H1 (cell line): ENCODE data around the gene MYBPHL. TPM values are rescaled to one million over a fixed set of nuclear protein-coding genes. Genes with fewer than 3 reads are reported as not detected.

Experiments
- CTCF ChIA-PET: fragments of 300-600 bp; sonication (Branson Sonifier 250); formaldehyde crosslinking; loops from one replicate; lab custom pipeline; 2021; ENCODE audit not compliant: partially characterized antibody; lab: Charles Lee
- POLR2A ChIA-PET: fragments of 300-600 bp; sonication (Branson Sonifier 250); formaldehyde crosslinking; loops from one replicate; lab custom pipeline; 2021; ENCODE audit warnings: inconsistent platforms; ENCODE audit not compliant: partially characterized antibody; lab: Charles Lee
- DNase-seq, 2 experiments: peaks; one replicate each; pipeline versions ENCODE4 v3.0.0 to v3.0.0-alpha.2; 2010 to 2022; ENCODE audit warnings: low spot score in 2 of 2, low read depth in 1 of 2, mixed read lengths in 1 of 2
- FAIRE-seq: peaks from 2 replicates; lab custom pipeline; 2011; peaks lifted over from hg19 to GRCh38; lab: Jason Lieb, UNC
- H2AFZ ChIP-seq: 2 replicates; pipeline ENCODE4 v1.8.1; 2012; ENCODE audit warnings: low read length, inconsistent platforms
- H2AK5ac ChIP-seq: 2 replicates; pipeline ENCODE4 v1.6.1; 2013; ENCODE audit warnings: low read depth, low read length
- H2BK120ac ChIP-seq: replicated peaks from 2 replicates; pipeline ENCODE3; 2013; ENCODE audit warnings: low read depth, low read length, inconsistent platforms
- H2BK12ac ChIP-seq: 2 replicates; pipeline ENCODE4 v1.6.1; 2013; ENCODE audit warnings: low read depth, low read length
- H2BK15ac ChIP-seq: 2 replicates; pipeline ENCODE4 v1.6.1; 2013; ENCODE audit warnings: low read length
- H2BK20ac ChIP-seq: 2 replicates; pipeline ENCODE4 v1.6.1; 2013; ENCODE audit warnings: low read length
- H2BK5ac ChIP-seq: 2 replicates; pipeline ENCODE4 v1.6.1; 2013; ENCODE audit warnings: low read depth, low read length
- H3K14ac ChIP-seq: 2 replicates; pipeline ENCODE4 v1.6.1; 2013; ENCODE audit warnings: inconsistent platforms; ENCODE audit not compliant: insufficient read length
- H3K18ac ChIP-seq: 2 replicates; pipeline ENCODE4 v1.6.1; 2013; ENCODE audit warnings: low read length; ENCODE audit errors: extremely low read depth
- H3K23ac ChIP-seq: 2 replicates; pipeline ENCODE4 v1.6.1; 2013; ENCODE audit warnings: inconsistent platforms; ENCODE audit not compliant: insufficient read length
- H3K23me2 ChIP-seq: 2 replicates; pipeline ENCODE4 v1.6.1; 2013; ENCODE audit warnings: low read depth, low read length
- H3K27ac ChIP-seq: 2 replicates; pipeline ENCODE4 v1.6.1; 2011; ENCODE audit warnings: low read depth, low read length, inconsistent platforms
- H3K27me3 ChIP-seq, 4 experiments: replicated peaks in 1 of 4; 1 replicate in 1 of 4; 2 replicates in 3 of 4; pipeline versions ENCODE4 v1.6.1 to v1.8.1; 2011 to 2013; ENCODE audit warnings: low read length in 3 of 4, mild to moderate bottlenecking in 3 of 4, inconsistent platforms in 2 of 4, mixed read lengths in 2 of 4, moderate library complexity in 1 of 4; ENCODE audit not compliant: control insufficient read depth in 3 of 4, insufficient read depth in 3 of 4; ENCODE audit errors: extremely low read depth in 1 of 4
- H3K36me3 ChIP-seq, 4 experiments: 2 replicates each; pipeline versions ENCODE4 v1.6.1 to v1.8.1; 2011 to 2013; ENCODE audit warnings: mild to moderate bottlenecking in 4 of 4, low read length in 3 of 4, moderate library complexity in 2 of 4, control low read depth in 1 of 4, inconsistent platforms in 1 of 4; ENCODE audit not compliant: insufficient read depth in 4 of 4, control insufficient read depth in 2 of 4
- H3K4ac ChIP-seq: replicated peaks from 2 replicates; pipeline ENCODE3; 2013; ENCODE audit warnings: low read length, low read depth, mixed read lengths, inconsistent platforms; ENCODE audit not compliant: insufficient read length
- H3K4me1 ChIP-seq, 4 experiments: replicated peaks in 1 of 4; 1 replicate in 1 of 4; 2 replicates in 3 of 4; pipeline versions ENCODE4 v1.6.1 to v1.8.1; 2011 to 2013; ENCODE audit warnings: low read length in 3 of 4, inconsistent platforms in 2 of 4, mixed read lengths in 1 of 4; ENCODE audit not compliant: insufficient read depth in 4 of 4, control insufficient read depth in 3 of 4
- H3K4me2 ChIP-seq, 2 experiments: 2 replicates each; pipeline versions ENCODE4 v1.6.1 to v1.8.1; 2011 to 2013; ENCODE audit warnings: low read depth in 2 of 2, low read length in 2 of 2, control low read depth in 1 of 2, inconsistent platforms in 1 of 2, mild to moderate bottlenecking in 1 of 2; ENCODE audit not compliant: insufficient read depth in 1 of 2
- H3K4me3 ChIP-seq, 4 experiments: fragments of 200-600, 300-600 bp in 1 of 4; sonication (generic), shearing (Covaris generic), sonication (Bioruptor Twin) in 1 of 4; 2 replicates each; pipeline versions ENCODE4 v1.5.1 to v1.8.1; 2011 to 2016; ENCODE audit warnings: low read length in 4 of 4, low read depth in 3 of 4, control low read depth in 2 of 4, inconsistent platforms in 2 of 4, mild to moderate bottlenecking in 2 of 4, mixed read lengths in 1 of 4, moderate library complexity in 1 of 4; ENCODE audit not compliant: insufficient read depth in 2 of 4; ENCODE audit errors: extremely low read depth in 1 of 4
- H3K56ac ChIP-seq: replicated peaks from 2 replicates; pipeline ENCODE3; 2013; ENCODE audit warnings: low read depth, mild to moderate bottlenecking, mixed read lengths, low read length, inconsistent platforms; ENCODE audit not compliant: insufficient read length
- H3K79me1 ChIP-seq: 2 replicates; pipeline ENCODE4 v1.6.1; 2013; ENCODE audit warnings: low read depth, low read length, control low read depth
- H3K79me2 ChIP-seq, 2 experiments: 2 replicates each; pipeline versions ENCODE4 v1.6.1 to v1.8.1; 2012 to 2013; ENCODE audit warnings: low read length in 2 of 2, mild to moderate bottlenecking in 2 of 2, inconsistent platforms in 1 of 2; ENCODE audit not compliant: insufficient read depth in 2 of 2, control insufficient read depth in 1 of 2
- H3K9ac ChIP-seq, 4 experiments: replicated peaks in 1 of 4; 1 replicate in 1 of 4; 2 replicates in 3 of 4; pipeline versions ENCODE4 v1.6.1 to v1.8.1; 2011 to 2013; ENCODE audit warnings: low read depth in 3 of 4, low read length in 3 of 4, control low read depth in 2 of 4, mild to moderate bottlenecking in 2 of 4, moderate library complexity in 2 of 4, inconsistent platforms in 1 of 4; ENCODE audit errors: extremely low read depth in 1 of 4
- H3K9me3 ChIP-seq, 2 experiments: 2 replicates each; pipeline versions ENCODE4 v1.6.1 to v1.8.1; 2012 to 2013; ENCODE audit warnings: mild to moderate bottlenecking in 2 of 2, moderate library complexity in 2 of 2, control low read depth in 1 of 2, inconsistent platforms in 1 of 2, low read depth in 1 of 2, low read length in 1 of 2, mixed read lengths in 1 of 2; ENCODE audit not compliant: insufficient read depth in 2 of 2
- H4K20me1 ChIP-seq, 2 experiments: replicated peaks in 1 of 2; 2 replicates each; pipeline versions ENCODE3 to v1.8.1; 2011 to 2013; ENCODE audit warnings: inconsistent platforms in 2 of 2, low read length in 2 of 2, mild to moderate bottlenecking in 1 of 2; ENCODE audit not compliant: insufficient read depth in 2 of 2, control insufficient read depth in 1 of 2
- H4K5ac ChIP-seq: 2 replicates; pipeline ENCODE4 v1.6.1; 2013; ENCODE audit warnings: low read length, low read depth, mixed read lengths, inconsistent platforms; ENCODE audit not compliant: insufficient read length
- H4K8ac ChIP-seq: 2 replicates; pipeline ENCODE4 v1.8.0; 2013; ENCODE audit warnings: mild to moderate bottlenecking, moderate library complexity, low read length, inconsistent platforms; ENCODE audit not compliant: insufficient read depth; ENCODE audit errors: extremely low read depth
- H4K91ac ChIP-seq: replicated peaks from 2 replicates; pipeline ENCODE3; 2013; ENCODE audit warnings: low read length, mixed read lengths, inconsistent platforms; ENCODE audit not compliant: insufficient read length
- CEBPB ChIP-seq: IDR thresholded peaks from 2 replicates; pipeline ENCODE4 v1.6.1; 2012; ENCODE audit warnings: low read depth, low read length
- GABPA ChIP-seq: IDR thresholded peaks from 2 replicates; pipeline ENCODE4 v1.6.1; 2011; ENCODE audit warnings: mild to moderate bottlenecking, low read length, moderate library complexity, borderline replicate concordance; ENCODE audit not compliant: insufficient read depth
- JUND ChIP-seq: IDR thresholded peaks from 2 replicates; pipeline ENCODE4 v1.6.1; 2011; ENCODE audit warnings: mild to moderate bottlenecking, improper control_type of control experiment, low read length
- KDM4A ChIP-seq: IDR thresholded peaks from one replicate; pipeline ENCODE4 v1.7.1; 2012; ENCODE audit warnings: low read depth, mild to moderate bottlenecking, moderate library complexity, low read length, inconsistent platforms; ENCODE audit not compliant: severe bottlenecking
- RFX5 ChIP-seq: IDR thresholded peaks from 2 replicates; pipeline ENCODE4 v1.6.1; 2011; ENCODE audit warnings: low read depth, low read length, improper control_type of control experiment, borderline replicate concordance
- SAP30 ChIP-seq: fragments of 300-600 bp; sonication (generic); IDR thresholded peaks from 2 replicates; pipeline ENCODE4 v1.7.1; 2012; ENCODE audit warnings: low read length, moderate library complexity, mild to moderate bottlenecking, inconsistent platforms; ENCODE audit not compliant: insufficient read depth, insufficient replicate concordance
- SIRT6 ChIP-seq: IDR thresholded peaks from one replicate; pipeline ENCODE4 v1.7.1; 2012; ENCODE audit warnings: low read length, inconsistent platforms
- SP4 ChIP-seq: IDR thresholded peaks from 2 replicates; pipeline ENCODE4 v1.6.1; 2012; ENCODE audit warnings: low read length, inconsistent platforms
- TEAD4 ChIP-seq: IDR thresholded peaks from 2 replicates; pipeline ENCODE4 v1.6.1; 2012; ENCODE audit warnings: low read depth, low read length, inconsistent platforms, mixed read lengths
- USF2 ChIP-seq: IDR thresholded peaks from 2 replicates; pipeline ENCODE4 v1.6.1; 2011; ENCODE audit warnings: low read length, improper control_type of control experiment
- WGBS, 2 experiments: shearing (Covaris generic) in 1 of 2; methylation state at CpG; one replicate each; pipeline versions ENCODE4 v1.1.6 to v1.1.7; 2013 to 2015; ENCODE audit warnings: low lambda C conversion rate in 2 of 2, mixed read lengths in 2 of 2, inconsistent platforms in 1 of 2, low coverage in 1 of 2, missing lambda C conversion rate in 1 of 2; ENCODE audit not compliant: insufficient replicate concordance in 2 of 2, insufficient coverage in 1 of 2, insufficient read length in 1 of 2; ENCODE audit errors: extremely low coverage in 1 of 2, missing lambda C conversion rate in 1 of 2; 5-methylcytosine and 5-hydroxymethylcytosine counted together
- polyA plus RNA-seq, 7 experiments: library from polyadenylated mRNA; depleted of rRNA in 3 of 7; stranded (reverse) in 5 of 7; unstranded in 2 of 7; fragments of >200 nt in 5 of 7; fragments of 200-250 nt in 2 of 7; gene quantifications; 1 replicate in 5 of 7; 2 replicates in 1 of 7; 4 replicates in 1 of 7; pipeline versions ENCODE4 v1.2.1 to v1.2.3, GENCODE V29; 2011 to 2013; ENCODE audit warnings: missing spikeins in 2 of 7, mixed read lengths in 2 of 7
- total RNA-seq: library from RNA; stranded (reverse); fragmentation: NEBNext Ultra II Directional; extraction: Animal tissue kit (Norgen Biotek cat#: 25700); gene quantifications from 2 replicates; pipeline ENCODE4 v1.2.1, GENCODE V29; 2021
- TF ChIP-seq, protein P1 (sequence below): IDR thresholded peaks from 2 replicates; pipeline ENCODE4 v1.6.1; 2011; ENCODE audit warnings: low read depth, mild to moderate bottlenecking, low read length; ENCODE audit not compliant: insufficient read depth

The MYBPHL gene
- total and polyA plus RNA-seq, 2 of the 8 experiments (the other 6 are each of a cell fraction or from before 2014, with no cell fraction given), result 0.24 to 0.30 TPM

GRCh38 chr1:109256085-109256484, 50.7 kb downstream of the MYBPHL start:
- TF ChIP-seq JUND (no peak), GABPA (no peak), SP4 (no peak), KDM4A (no peak), TEAD4 (no peak), RFX5 (no peak), SAP30 (no peak), CEBPB (no peak), USF2 (no peak), SIRT6 (no peak)
- TF ChIP-seq, protein P1, sequence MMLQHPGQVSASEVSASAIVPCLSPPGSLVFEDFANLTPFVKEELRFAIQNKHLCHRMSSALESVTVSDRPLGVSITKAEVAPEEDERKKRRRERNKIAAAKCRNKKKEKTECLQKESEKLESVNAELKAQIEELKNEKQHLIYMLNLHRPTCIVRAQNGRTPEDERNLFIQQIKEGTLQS, result no peak
- no peak overlapping the region for H2BK12ac ChIP-seq
- H3K9ac ChIP-seq, result no peak overlapping the region; a peak in 1 of 7 replicates
- no peak overlapping the region for H4K5ac ChIP-seq
- FAIRE-seq (no peak), DNase-seq (no peak)
- peaks cover 0 to 31% of the 10 kb centered on the region in 2 experiments; a peak in 1 of 4 replicates for H3K79me2 ChIP-seq
- H3K27ac ChIP-seq, result no peak overlapping the region
- peaks cover 13% of the 10 kb centered on the region; the same call in 1 of the 2 replicates for H3K79me1 ChIP-seq
- H3K56ac ChIP-seq, result no peak overlapping the region
- no peak overlapping the region for H3K18ac ChIP-seq
- H3K14ac ChIP-seq, result no peak overlapping the region
- no peak overlapping the region for H3K23ac ChIP-seq
- POLR2A ChIA-PET, result interaction anchor here (1.3 to 12.2 kb wide), 4 partner anchors 9 to 57 kb away, joined by 3 to 252 read pairs (median 22); partner anchors contain the start of gene SARS1
- H2BK120ac ChIP-seq, result no peak overlapping the region
- 0 out of 2 replicates have a peak overlapping the region, but pooled peaks have one; percentile 40 for H2BK5ac ChIP-seq
- H3K4me2 ChIP-seq, result peak overlapping the region in 1 of 2 experiments; percentile 47; a peak in 1 of 4 replicates
- H3K4me3 ChIP-seq, result no peak overlapping the region
- H3K23me2 ChIP-seq, result no peaks in the 10 kb centered on the region; the same call in 1 of the 2 replicates
- H3K4me1 ChIP-seq, result peaks cover 5 to 37% (median 28%) of the 10 kb centered on the region in 4 experiments
- H3K27me3 ChIP-seq, result no peaks in the 10 kb centered on the region
- no peak overlapping the region for H3K4ac ChIP-seq
- H4K91ac ChIP-seq, result no peak overlapping the region
- WGBS, 2 experiments, result 83% methylated on average over 7 of the region's 7 CpGs; no CpG with 5 or more reads in 1 of the 2 experiments
- no peaks in the 10 kb centered on the region; a peak in 1 of 4 replicates for H3K9me3 ChIP-seq
- CTCF ChIA-PET, result interaction anchor here (1.0 to 28.7 kb wide), 8 partner anchors 8 to 143 kb away, joined by 3 to 651 read pairs (median 22); partner anchors contain the start of genes SARS1 and SORT1
- peaks cover 0 to 11% (median 4%) of the 10 kb centered on the region in 4 experiments; a peak in 5 of 8 replicates for H3K36me3 ChIP-seq
- H2BK15ac ChIP-seq, result no peak overlapping the region
- peaks cover 0 to 4% of the 10 kb centered on the region in 2 experiments for H4K20me1 ChIP-seq
- no peak overlapping the region for H4K8ac ChIP-seq
- H2BK20ac ChIP-seq, result no peak overlapping the region
- H2AK5ac ChIP-seq, result peak overlapping the region; percentile 17; the same call in 1 of the 2 replicates
- H2AFZ ChIP-seq, result no peak overlapping the region
